Neural crest cell (in vitro differentiated cells): ENCODE data around the gene CISTR. TPM values are rescaled to one million over a fixed set of nuclear protein-coding genes. Genes with fewer than 3 reads are reported as not detected.

ENCODE experiments used
- DNase-seq: peaks from one replicate; pipeline ENCODE4 v3.0.0; 2021; ENCODE audit warnings: low read depth, mixed read lengths, low spot score
- H3K27ac Mint-ChIP-seq: one replicate; pipeline ENCODE4 v1.8.0; 2021; ENCODE audit warnings: mild to moderate bottlenecking, mixed read lengths; ENCODE audit not compliant: unreplicated experiment
- H3K27me3 Mint-ChIP-seq: 2 replicates; pipeline ENCODE4 v1.8.0; 2021; ENCODE audit warnings: low read depth, mild to moderate bottlenecking, mixed read lengths
- H3K36me3 Mint-ChIP-seq: 2 replicates; pipeline ENCODE4 v1.8.0; 2021; ENCODE audit warnings: low read depth, mild to moderate bottlenecking, mixed read lengths
- H3K4me1 Mint-ChIP-seq: 2 replicates; pipeline ENCODE4 v1.8.0; 2021; ENCODE audit warnings: mixed read lengths
- H3K4me3 Mint-ChIP-seq: one replicate; pipeline ENCODE4 v1.8.0; 2021; ENCODE audit warnings: mild to moderate bottlenecking, mixed read lengths
- H3K9me3 Mint-ChIP-seq: 2 replicates; pipeline ENCODE4 v1.8.0; 2021; ENCODE audit warnings: mixed read lengths
- CTCF ChIP-seq: fragments of 200-600 bp; sonication (generic); conservative IDR thresholded peaks from 2 replicates; pipeline ENCODE4 v1.5.0; 2021; ENCODE audit warnings: antibody characterized with exemption, mild to moderate bottlenecking
- total RNA-seq: library from RNA; stranded (reverse); gene quantifications from 2 replicates; pipeline ENCODE4 v1.2.1, GENCODE V29; 2021

Gene CISTR
- total RNA-seq, 1 donor from 2014 or later, result 0.61 TPM

- Mint-ChIP-seq H3K9me3 (no peaks in the 10 kb centered on the region), H3K36me3 (no peaks in the 10 kb centered on the region), H3K4me3 (no peak overlapping the region), H3K4me1 (no peaks in the 10 kb centered on the region), H3K27me3 (peaks cover 56% of the 10 kb centered on the region), H3K27ac (no peak overlapping the region)
- no peak for DNase-seq
- no peak for TF ChIP-seq CTCF
Measured at GRCh38 chr12:53789570-53789969, 37.8 kb upstream of the CISTR start.

GRCh38 chr12:53788892-53789291, 37.1 kb upstream of the CISTR start:
- Mint-ChIP-seq H3K27ac (no peak overlapping the region), H3K4me3 (no peak overlapping the region), H3K9me3 (no peaks in the 10 kb centered on the region), H3K36me3 (no peaks in the 10 kb centered on the region), H3K4me1 (no peaks in the 10 kb centered on the region), H3K27me3 (peaks cover 62% of the 10 kb centered on the region)
- no peak for DNase-seq
- TF ChIP-seq CTCF, result no peak

GRCh38 chr12:53786411-53786810, 34.6 kb upstream of the CISTR start:
- TF ChIP-seq CTCF, result no peak
- Mint-ChIP-seq H3K27ac (no peak overlapping the region), H3K4me1 (no peaks in the 10 kb centered on the region), H3K4me3 (no peak overlapping the region), H3K27me3 (peaks cover 86% of the 10 kb centered on the region), H3K36me3 (no peaks in the 10 kb centered on the region), H3K9me3 (no peaks in the 10 kb centered on the region)
- no peak for DNase-seq

- Mint-ChIP-seq H3K9me3 (no peaks in the 10 kb centered on the region), H3K4me3 (no peak overlapping the region), H3K36me3 (no peaks in the 10 kb centered on the region), H3K27me3 (peaks cover 93% of the 10 kb centered on the region), H3K27ac (no peak overlapping the region), H3K4me1 (no peaks in the 10 kb centered on the region)
- no peak for TF ChIP-seq CTCF
- no peak for DNase-seq
Measured at GRCh38 chr12:53785161-53785560, 33.4 kb upstream of the CISTR start.

- H3K36me3 Mint-ChIP-seq, result no peaks in the 10 kb centered on the region
- peaks cover 95% of the 10 kb centered on the region for H3K27me3 Mint-ChIP-seq
- H3K4me1 Mint-ChIP-seq, result no peaks in the 10 kb centered on the region
- no peak overlapping the region for H3K4me3 Mint-ChIP-seq
- H3K9me3 Mint-ChIP-seq, result no peaks in the 10 kb centered on the region
- DNase-seq, result no peak
- no peak for TF ChIP-seq CTCF
- no peak overlapping the region for H3K27ac Mint-ChIP-seq
Measured at GRCh38 chr12:53782093-53782703, 30.4 kb upstream of the CISTR start.
